ENCODE results near the gene TAF1B.

GRCh38 chr2:9809448-9810088 lies 33.7 kb upstream of the TAF1B start:
- no peak for TF ChIP-seq EZH2 (IDR thresholded peaks at IDR 0.05; ENCODE audit: low read length, missing control alignments)
- TF ChIP-seq, protein P1, sequence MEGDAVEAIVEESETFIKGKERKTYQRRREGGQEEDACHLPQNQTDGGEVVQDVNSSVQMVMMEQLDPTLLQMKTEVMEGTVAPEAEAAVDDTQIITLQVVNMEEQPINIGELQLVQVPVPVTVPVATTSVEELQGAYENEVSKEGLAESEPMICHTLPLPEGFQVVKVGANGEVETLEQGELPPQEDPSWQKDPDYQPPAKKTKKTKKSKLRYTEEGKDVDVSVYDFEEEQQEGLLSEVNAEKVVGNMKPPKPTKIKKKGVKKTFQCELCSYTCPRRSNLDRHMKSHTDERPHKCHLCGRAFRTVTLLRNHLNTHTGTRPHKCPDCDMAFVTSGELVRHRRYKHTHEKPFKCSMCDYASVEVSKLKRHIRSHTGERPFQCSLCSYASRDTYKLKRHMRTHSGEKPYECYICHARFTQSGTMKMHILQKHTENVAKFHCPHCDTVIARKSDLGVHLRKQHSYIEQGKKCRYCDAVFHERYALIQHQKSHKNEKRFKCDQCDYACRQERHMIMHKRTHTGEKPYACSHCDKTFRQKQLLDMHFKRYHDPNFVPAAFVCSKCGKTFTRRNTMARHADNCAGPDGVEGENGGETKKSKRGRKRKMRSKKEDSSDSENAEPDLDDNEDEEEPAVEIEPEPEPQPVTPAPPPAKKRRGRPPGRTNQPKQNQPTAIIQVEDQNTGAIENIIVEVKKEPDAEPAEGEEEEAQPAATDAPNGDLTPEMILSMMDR (conservative IDR thresholded peaks at IDR 0.05 in 1 of 2, IDR thresholded peaks at IDR 0.05 in 1 of 2; ENCODE audit: low read depth in 1 of 2, low read length in 2 of 2): no peak
